ENCODE data around the gene IL1RN. TPM values are rescaled to one million over a fixed set of nuclear protein-coding genes. Genes with fewer than 3 reads are reported as not detected.

IL1RN gene
- total and polyA plus RNA-seq, 2 of the 4 experiments (the other 2 are of a cell fraction), result not detected

GRCh38 chr2:113160248-113160647 is 32.9 kb downstream of the IL1RN start:
- Histone ChIP-seq H3K79me1 (ENCODE audit: low read depth in 1 of 2, low read length in 2 of 2) (no peaks in the 10 kb centered on the region), H2BK20ac (ENCODE audit: low read depth, low read length) (no peak overlapping the region), H3K27me3 (ENCODE audit: control insufficient read depth, insufficient read depth, low read length) (peaks cover 27% of the 10 kb centered on the region), H2BK15ac (ENCODE audit: low read depth, low read length) (no peak overlapping the region), H3K23ac (ENCODE audit: low read depth, low read length) (no peak overlapping the region), H3K4ac (ENCODE audit: low read depth, low read length) (no peak overlapping the region), H2BK120ac (ENCODE audit: low read depth, low read length) (no peak overlapping the region), H3K18ac (ENCODE audit: low read depth, low read length) (no peak overlapping the region), H2AFZ (replicated peaks; ENCODE audit: low read length, poor library complexity) (no peak overlapping the region), H2AK5ac (ENCODE audit: low read depth, low read length) (no peak overlapping the region), H3K4me3 (ENCODE audit: insufficient read depth, low read depth, low read length) (no peak overlapping the region), H3K4me2 (ENCODE audit: low read depth, low read length) (no peak overlapping the region), H4K91ac (ENCODE audit: insufficient read depth, low read depth, low read length) (no peak overlapping the region), H4K8ac (ENCODE audit: low read depth in 2 of 2, low read length in 2 of 2) (no peak overlapping the region), H2BK5ac (ENCODE audit: low read depth, low read length, poor library complexity, severe bottlenecking) (no peak overlapping the region), H3K27ac (ENCODE audit: insufficient read depth, low read length) (no peak overlapping the region), H3K9me3 (ENCODE audit: control insufficient read depth, insufficient read depth, low read length) (no peaks in the 10 kb centered on the region), H3K9ac (ENCODE audit: low read depth, low read length) (no peak overlapping the region), H2AK9ac (replicated peaks; ENCODE audit: low read depth, low read length, poor library complexity) (no peak overlapping the region), H3K56ac (ENCODE audit: extremely low read depth, insufficient read depth, low read length) (no peak overlapping the region), H3K36me3 (ENCODE audit: control insufficient read depth, insufficient read depth, low read length) (no peaks in the 10 kb centered on the region), H3K9me1 (ENCODE audit: insufficient read depth, low read length) (no peaks in the 10 kb centered on the region), H3K14ac (replicated peaks; ENCODE audit: low read depth, low read length) (no peak overlapping the region), H4K5ac (ENCODE audit: low read depth, low read length) (no peak overlapping the region), H4K20me1 (ENCODE audit: insufficient read depth, low read length) (no peaks in the 10 kb centered on the region), H3K4me1 (ENCODE audit: control insufficient read depth, insufficient read depth, low read length) (no peaks in the 10 kb centered on the region; the same call in 1 of the 2 replicates)
- CTCF ChIA-PET, result no interaction called here
- intact Hi-C loops (cut with micrococcal nuclease) (no loop called here), dilution Hi-C loops (cut with HindIII; ENCODE audit: low sequenced_read_pairs, unreplicated experiment) (no loop called here), in situ Hi-C loops (cut with MboI; ENCODE audit: low sequenced_read_pairs) (no loop called here)
- TF ChIP-seq NFE2L2 (IDR thresholded peaks at IDR 0.05; ENCODE audit: low read depth, low read length) (no peak), RCOR1 (IDR thresholded peaks at IDR 0.05; ENCODE audit: insufficient replicate concordance, low read length) (no peak), CHD1 (IDR thresholded peaks at IDR 0.05; ENCODE audit: low read depth, low read length) (no peak), USF2 (IDR thresholded peaks at IDR 0.05; ENCODE audit: low read depth, low read length) (no peak), CTCF (conservative IDR thresholded peaks at IDR 0.05; ENCODE audit: low read depth, low read length) (no peak), FOS (IDR thresholded peaks at IDR 0.05; ENCODE audit: low read depth, low read length) (no peak), POLR2A (IDR thresholded peaks at IDR 0.05; ENCODE audit: low read depth, low read length) (no peak), RFX5 (IDR thresholded peaks at IDR 0.05; ENCODE audit: low read depth, low read length) (no peak), RAD21 (IDR thresholded peaks at IDR 0.05; ENCODE audit: low read length) (no peak), BHLHE40 (IDR thresholded peaks at IDR 0.05; ENCODE audit: low read depth, low read length) (no peak), SMC3 (IDR thresholded peaks at IDR 0.05; ENCODE audit: low read depth, low read length) (no peak), MAFK (IDR thresholded peaks at IDR 0.05; ENCODE audit: low read depth, low read length) (no peak), MAZ (IDR thresholded peaks at IDR 0.05; ENCODE audit: borderline replicate concordance, low read depth, low read length) (no peak), MXI1 (IDR thresholded peaks at IDR 0.05; ENCODE audit: borderline replicate concordance, low read depth, low read length) (no peak), CEBPB (IDR thresholded peaks at IDR 0.05; ENCODE audit: low read depth, low read length) (no peak)
- TF ChIP-seq, protein P1, sequence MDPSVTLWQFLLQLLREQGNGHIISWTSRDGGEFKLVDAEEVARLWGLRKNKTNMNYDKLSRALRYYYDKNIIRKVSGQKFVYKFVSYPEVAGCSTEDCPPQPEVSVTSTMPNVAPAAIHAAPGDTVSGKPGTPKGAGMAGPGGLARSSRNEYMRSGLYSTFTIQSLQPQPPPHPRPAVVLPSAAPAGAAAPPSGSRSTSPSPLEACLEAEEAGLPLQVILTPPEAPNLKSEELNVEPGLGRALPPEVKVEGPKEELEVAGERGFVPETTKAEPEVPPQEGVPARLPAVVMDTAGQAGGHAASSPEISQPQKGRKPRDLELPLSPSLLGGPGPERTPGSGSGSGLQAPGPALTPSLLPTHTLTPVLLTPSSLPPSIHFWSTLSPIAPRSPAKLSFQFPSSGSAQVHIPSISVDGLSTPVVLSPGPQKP (IDR thresholded peaks at IDR 0.05; ENCODE audit: borderline replicate concordance, low read depth, low read length), result no peak
- no peak for DNase-seq
- no TSS peak for BruUV-seq (replicated peaks)
- WGBS, 2 experiments (ENCODE audit: extremely low coverage in 2 of 2, insufficient read length in 1 of 2), result no CpG with 5 or more reads among the region's 1 CpG
- no peak for ATAC-seq (ENCODE audit: low read depth)
- POLR2A ChIA-PET (ENCODE audit: unreplicated experiment), result no interaction called here

All from IMR-90 (cell line).